ENCODE measurements around the gene PLAC8L1.
A peak's percentile ranks its signal among the peaks of the same experiment; 100 is the strongest.
"Not testable (repeated sequence)": the region's sequence is repeated elsewhere in the genome, so short reads cannot be mapped to it uniquely, and the experiment has no call there.

The PLAC8L1 gene, protein sequence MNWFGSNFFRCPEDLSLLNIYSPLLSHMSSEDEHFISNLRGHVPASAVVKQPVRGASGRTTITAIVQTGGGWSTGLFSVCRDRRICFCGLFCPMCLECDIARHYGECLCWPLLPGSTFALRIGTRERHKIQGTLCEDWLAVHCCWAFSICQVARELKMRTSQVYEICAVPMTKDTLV

DNA sequence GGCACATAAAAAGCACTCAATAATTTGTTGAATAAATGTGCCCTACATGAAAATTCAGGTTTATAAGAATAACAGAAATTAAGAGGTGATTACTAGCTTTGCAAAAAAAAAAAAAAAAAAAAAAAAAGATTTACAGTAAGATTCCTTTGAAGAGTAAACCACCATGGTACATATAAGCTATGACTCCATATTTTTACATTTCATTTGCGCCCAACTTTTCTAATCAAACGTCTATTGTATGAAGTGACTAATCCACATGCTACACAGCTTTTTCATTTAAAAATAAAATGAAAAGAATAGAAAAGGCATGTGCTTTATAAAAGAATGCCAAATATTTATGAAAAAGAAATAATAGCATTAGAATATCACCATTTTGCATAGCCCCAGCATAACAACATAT lies at the start of gene PLAC8L1:
TSS of gene PLAC8L1 (minus strand) at position 101 of the 400 bp plus-strand sequence. CDS start 1,266 bp downstream, outside the sequence.
- DNase-seq (ENCODE audit: low read depth, low spot score), result no peak

DNA sequence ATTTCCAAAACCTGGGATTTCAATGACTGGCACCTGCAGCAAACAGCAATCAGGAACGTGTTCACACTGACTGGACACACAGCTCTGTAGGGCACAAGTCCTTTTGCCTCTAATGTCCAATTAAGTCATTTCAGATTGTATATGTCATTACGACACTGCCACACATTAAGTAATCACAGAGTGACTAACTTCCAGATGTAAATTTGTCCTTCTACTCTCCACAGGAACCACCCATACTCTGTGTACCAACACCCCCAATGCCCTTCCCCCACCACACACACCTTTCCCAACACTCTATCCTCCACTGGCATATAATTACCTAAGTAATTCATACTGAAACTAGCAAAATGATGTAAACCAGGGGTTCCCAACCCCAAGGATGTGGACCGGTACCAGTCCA lies 46.6 kb upstream of the PLAC8L1 start:
- DNase-seq (ENCODE audit: low read depth, low spot score), result no peak

DNA sequence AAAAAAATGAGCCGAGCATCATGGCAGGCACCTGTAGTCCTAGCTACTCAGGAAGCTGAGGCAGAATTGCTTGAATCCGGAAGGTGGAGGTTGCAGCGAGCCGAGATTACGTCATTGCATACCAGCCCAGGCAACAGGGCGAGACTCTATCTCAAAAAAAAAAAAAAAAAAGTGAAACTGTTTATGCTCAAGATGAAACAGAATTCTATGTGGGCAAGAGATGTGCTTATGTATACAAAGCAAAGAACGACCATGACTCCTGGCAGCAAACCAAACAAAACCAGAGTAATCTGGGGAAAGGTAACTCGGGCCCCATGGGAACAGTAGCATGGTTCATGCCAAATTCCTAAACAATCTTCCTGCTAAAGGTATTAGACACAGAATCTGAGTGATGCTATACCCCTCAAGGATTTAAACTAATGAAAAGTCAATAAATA lies 32.6 kb upstream of the PLAC8L1 start:
- peak; percentile 12 for DNase-seq (ENCODE audit: low read depth, low spot score)

DNA sequence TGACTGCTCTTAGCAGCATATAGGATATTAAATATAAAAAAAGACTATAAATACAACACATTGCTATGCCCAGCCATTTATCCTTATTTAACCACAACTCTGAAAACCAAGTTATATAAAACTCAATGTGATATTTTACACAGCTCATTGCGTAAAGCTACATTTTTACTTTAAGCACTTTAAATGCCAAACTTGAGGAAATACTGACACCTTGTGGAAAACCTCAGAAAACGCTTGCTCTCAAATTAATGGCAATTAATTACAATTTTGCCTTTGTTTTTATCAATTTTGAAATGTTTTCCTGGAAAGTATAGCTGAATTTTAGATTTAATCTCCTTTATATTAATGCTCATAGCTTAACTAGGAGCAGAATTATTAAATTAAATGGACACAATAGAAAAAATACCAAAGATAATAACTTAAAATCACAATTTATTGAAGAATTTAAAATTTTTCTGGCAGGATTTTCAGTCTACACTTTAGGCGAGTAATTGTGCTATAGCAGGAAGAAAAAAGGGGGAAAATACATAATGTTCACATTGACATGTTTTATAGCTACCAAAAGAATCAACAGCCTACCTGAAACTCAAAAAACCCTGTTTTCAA lies 25.2 kb upstream of the PLAC8L1 start:
- DNase-seq (ENCODE audit: low read depth, low spot score), result no peak

DNA sequence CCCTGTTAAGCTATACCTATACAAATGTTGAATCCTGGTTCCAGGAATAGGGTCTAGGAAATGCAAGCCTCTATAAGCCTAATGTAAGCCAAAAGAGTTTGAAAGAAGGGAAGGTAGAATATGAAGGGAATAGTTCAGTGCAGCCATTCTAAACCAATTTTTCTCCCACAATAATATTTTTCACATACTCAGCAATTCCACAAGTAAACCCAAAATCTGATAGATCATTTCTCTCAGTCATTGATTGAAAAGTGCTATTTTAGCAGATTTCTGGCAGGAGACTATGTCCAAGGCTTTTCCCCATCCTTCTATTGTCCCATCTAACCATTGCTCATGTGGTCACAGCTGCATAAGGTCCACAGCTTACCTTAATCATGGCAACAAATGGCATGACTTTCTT lies 20.7 kb upstream of the PLAC8L1 start:
- DNase-seq (ENCODE audit: low read depth, low spot score), result no peak

DNA sequence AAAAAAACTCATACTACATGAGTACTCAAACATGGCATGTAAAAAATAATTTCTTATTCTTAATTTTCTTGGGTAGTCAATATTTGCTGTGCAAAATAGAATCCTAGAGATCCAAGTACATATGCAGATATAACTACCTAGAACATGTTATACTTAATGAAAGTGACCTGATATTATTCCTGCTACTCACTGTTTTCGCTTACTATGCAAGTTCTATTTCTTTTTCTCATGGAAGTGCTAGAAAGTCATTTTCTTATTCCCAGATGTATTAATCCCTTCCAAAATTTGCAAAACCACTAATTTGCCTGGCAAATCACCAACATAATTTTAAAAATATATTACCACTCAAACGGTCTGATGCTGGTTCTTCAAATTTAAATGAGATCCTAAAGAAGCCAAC lies 19.2 kb upstream of the PLAC8L1 start:
- DNase-seq (ENCODE audit: low read depth, low spot score), result no peak

DNA sequence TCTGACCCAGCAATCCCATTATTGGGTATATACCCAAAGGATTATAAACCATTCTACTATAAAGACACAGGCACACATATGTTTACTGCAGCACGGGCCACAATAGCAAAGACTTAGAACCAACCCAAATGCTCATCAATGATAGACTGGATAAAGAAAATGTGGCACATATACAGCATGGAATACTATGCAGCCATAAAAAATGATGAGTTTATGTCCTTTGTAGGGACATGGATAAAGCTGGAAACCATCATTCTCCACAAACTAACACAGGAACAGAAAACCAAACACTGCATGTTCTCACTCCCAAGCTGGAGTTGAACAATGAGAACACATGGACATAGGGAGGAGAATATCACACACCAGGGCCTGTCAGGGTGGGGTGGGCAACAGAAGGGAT lies 16.1 kb upstream of the PLAC8L1 start:
- not testable (repeated sequence) for DNase-seq (ENCODE audit: low read depth, low spot score)

DNA sequence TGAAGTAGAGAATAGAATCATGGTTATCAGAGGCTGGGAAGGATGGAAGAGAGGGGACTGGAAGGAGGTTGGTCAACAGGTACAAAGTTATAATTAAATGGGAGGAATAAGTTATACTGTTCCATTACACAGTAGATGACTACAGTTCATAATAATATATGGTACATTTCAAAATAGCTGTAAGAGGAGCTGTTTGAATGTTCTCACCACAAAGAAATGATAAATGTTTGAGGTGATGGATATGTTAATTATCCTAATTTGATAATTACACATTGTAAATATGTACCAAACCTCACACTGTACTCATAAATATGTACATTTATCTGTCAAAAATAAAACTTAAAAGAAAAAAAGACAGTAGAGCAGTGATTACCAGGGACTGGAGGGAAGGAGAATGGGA lies 12.9 kb upstream of the PLAC8L1 start:
- DNase-seq (ENCODE audit: low read depth, low spot score), result no peak

DNA sequence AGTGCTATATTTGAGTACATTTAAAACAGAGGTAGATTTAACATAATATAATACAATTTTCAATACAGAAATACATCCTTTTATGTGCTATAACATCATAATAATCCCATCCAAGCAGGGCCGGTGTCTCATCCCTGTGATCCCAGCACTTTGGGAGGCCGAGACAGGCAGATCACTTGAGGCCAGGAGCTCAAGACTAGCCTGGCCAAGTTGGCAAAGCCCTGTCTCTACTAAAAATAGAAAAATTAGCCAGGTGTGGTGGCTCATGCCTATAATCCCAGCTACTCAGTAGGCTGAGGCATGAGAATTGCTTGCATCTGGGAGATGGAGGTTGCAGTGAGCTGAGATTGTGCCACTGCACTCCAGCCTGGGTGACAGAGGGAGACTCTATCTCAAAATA lies 11.8 kb upstream of the PLAC8L1 start:
- not testable (repeated sequence) for DNase-seq (ENCODE audit: low read depth, low spot score)

DNA sequence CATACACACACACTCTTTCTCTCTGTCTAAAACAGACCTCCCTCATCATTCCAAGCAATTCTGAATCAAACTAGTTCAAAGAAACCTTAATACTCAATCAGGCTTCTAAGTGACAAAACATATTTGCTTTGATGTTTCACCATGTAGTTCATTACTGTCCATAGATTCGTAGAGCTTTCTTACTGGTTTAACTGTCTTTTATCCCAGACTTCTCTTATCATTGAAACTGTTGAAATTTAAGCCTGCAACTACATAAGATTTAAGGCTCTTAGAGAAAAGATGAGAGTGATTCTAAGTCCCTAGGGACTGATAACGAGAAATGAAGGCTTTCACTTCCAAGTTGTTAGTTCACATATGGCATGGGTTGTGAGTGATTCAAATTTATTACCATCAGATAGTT lies 11.0 kb upstream of the PLAC8L1 start:
- DNase-seq (ENCODE audit: low read depth, low spot score), result no peak

DNA sequence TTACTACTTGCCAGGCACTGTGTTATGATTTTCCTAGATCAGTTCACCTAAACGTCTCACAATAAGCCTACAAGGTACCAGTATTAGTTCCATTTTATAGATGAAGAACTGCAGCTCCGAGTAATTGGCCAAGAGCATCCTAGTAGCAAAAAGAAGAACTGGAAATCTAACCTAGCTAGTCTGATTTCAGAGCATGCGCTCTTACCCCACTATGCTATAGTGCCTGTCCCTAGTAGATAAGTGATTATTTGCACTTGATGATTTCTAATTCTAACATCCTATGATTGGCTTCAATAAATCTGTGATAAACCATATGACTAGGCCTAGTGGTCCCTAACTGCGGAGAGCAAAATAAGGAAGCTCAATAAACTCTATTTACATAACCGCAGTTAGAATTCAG lies 7.1 kb upstream of the PLAC8L1 start:
- no peak for DNase-seq (ENCODE audit: low read depth, low spot score)

DNA sequence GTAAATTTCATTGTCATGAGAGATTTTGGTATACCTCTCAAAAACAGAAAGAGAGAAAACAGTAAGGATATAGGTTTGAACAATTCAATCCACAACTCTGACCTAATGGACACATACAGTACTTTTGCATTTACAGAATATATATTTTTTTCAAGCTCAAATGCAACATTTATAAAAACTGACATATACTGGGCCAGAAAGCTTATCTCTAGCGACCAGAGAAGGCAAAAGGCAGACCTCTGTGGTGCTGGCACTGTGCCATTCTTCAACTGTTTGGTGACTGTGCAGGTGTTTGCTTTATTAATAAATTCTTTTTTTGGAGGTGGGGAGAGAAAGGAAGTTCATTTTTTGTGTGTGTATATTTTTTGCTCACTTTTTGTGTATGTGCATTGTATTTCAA lies 6.0 kb upstream of the PLAC8L1 start:
- no peak for DNase-seq (ENCODE audit: low read depth, low spot score)

DNA sequence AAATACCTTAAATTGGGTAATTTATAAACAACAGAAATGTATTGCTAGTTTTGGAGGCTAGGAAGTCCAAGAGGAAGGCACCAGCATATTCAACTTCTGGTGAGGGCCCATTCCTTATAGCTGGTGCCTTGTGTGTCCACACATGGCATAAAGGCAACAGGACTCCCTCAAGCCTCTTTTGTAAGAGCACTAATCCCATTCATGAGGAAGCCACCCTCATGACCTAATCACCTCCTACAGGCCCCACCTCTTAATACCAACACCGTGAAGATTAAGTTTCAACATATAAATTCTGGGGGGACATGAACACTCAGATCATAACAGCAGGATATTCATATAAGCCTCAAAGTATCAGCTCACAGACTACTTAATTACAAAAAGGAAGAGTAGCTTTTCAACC lies 4.0 kb upstream of the PLAC8L1 start:
- DNase-seq (ENCODE audit: low read depth, low spot score), result no peak

DNA sequence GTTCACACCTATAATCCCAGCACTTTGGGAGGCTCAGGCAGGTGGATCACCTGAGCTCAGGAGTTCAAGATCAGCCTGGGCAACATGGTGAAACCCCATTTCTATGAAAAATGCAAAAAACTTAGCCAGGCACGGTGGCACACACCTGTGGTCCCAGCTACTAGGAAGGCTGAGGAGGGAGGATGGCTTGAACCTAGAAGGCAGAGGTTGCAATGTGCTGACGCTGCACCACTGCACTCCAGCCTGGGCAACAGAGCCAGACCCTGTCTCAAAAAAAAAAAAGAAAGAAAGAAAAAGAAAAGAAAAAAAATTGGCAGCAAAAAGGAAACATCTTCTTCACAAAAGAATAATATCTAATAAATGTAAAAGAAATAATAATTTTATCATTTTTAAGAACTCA lies 3.5 kb upstream of the PLAC8L1 start:
- not testable (repeated sequence) for DNase-seq (ENCODE audit: low read depth, low spot score)

DNA sequence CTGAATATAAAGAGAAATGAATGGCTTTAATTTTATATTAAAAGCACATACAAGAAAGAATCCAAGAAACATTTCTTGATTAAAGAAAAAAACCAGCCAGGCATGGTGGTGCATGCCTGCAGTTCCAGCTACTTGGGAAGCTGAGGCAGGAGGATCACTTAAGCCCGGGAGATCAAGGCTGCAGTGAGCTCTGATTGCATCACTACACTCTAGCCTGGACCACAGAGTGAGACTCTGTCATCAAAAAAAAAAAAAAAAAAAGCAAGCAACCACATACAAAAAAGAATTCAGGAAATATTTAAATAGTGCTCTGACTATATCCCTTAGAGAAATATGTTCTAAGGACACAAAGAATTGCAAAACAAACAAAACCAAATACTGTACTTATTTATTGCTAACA lies 2.5 kb upstream of the PLAC8L1 start:
- DNase-seq (ENCODE audit: low read depth, low spot score), result no peak

DNA sequence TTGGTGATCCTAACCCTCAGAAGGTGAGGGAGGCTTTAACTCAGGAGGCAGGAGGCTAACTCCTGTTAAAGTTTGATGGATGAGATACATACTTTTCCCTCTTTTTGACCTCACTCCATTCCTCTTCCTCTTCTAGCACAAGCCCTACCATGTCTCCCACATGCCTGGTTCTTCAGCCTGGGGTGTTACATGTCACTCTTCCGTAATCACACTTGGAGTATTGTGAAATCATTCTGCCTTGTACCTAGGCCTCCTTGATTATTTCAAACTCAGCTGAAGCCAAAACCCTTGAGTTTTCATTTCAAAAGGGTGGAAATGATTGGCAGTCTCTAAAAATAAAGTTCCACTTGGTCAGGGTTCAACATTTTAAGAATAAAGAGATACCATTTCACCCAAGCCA lies 1.8 kb downstream of the PLAC8L1 start:
- no peak for DNase-seq (ENCODE audit: low read depth, low spot score)

DNA sequence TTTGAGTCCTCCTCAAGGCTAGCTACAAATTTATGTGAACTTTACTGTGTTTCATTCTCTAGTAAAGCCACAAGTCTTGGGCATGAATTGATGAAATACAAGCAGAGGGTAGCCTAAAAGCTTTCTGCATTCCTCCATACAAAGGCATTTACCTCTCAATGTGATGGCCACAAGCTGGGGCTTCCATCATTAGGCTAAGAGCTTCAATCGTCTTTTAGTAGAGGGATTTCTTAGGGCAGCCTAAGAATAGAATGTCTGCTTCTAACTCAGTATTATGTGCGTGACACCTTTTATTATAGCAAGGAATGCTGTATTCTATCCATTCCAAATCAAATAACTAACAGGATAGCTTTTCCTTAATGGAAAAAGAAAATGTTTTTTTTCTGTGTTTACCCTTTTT lies 3.7 kb downstream of the PLAC8L1 start:
- no peak for DNase-seq (ENCODE audit: low read depth, low spot score)

DNA sequence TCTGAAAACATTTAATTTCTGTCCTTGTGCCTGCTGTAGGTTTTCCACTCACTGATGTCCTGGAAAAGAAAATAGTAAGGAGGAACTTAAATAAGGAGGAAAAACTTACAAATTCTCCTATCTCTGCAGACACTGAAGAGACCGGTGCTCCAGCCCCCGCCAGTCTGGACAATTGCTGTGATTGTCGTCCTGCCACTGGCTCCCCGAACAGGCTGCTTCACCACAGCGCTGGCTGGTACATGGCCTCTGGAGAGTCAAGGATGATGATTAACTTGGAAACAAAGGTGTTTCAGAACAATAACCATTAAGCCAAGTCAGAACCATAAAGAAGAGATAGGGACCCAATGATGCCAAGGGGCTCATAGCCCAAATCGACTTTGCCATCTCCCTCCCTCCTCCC lies 7.3 kb downstream of the PLAC8L1 start:
- DNase-seq (ENCODE audit: low read depth, low spot score), result no peak

DNA sequence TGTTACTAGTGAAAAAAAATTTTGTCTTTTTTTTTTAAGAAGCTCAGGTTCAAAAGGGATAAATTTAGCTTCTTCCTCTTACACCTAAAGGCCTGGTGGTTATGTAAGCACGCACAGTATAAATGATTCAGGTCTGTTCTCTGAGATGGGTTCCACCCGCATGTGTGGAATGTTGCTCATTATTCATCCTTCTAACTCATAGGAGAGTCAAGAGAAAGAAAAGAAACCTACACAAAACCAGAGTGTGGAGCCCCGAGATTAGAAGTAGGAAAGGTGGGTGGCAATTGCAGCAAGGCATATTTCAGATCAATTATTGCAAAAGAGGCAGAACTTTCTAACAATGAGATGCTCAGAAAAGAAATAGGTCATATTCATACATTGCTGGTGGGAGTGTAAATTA lies 13.5 kb downstream of the PLAC8L1 start:
- DNase-seq (ENCODE audit: low read depth, low spot score), result no peak

DNA sequence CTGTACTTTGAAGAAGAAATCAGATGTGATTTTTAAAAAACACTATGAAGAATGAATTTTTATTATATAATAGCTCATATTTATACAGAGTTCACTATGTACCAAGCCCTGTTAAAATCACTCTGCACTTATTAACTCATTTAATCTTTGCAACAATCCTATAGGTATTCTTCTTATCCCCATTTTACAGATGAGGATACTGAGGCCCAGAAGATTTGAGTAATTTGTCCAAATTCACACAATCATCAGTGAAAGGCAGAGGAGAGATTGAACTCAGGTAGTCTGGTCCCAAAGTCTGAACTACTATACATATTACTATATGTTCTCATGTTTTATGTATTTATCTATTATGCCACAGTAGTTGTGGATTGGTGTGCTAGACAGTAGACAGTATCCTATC lies 16.1 kb downstream of the PLAC8L1 start:
- DNase-seq (ENCODE audit: low read depth, low spot score), result no peak

DNA sequence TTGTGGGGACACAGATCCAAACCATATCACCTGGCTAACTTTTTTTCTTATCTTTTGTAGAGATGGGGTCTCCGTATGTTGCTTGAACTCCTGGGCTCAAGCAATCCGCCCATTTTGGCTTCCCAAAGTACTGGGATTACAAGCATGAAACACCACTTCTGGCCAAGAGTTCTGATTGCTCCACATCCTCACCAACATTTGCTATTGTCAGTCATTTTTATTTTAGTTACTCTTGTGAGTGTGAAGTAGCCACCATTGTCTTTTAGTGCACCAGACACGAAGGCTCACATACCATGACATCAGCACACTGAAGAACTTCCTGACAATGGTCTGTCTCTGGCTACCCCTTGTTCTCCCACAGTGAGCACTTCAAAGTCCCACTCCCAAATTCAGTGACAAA lies 17.3 kb downstream of the PLAC8L1 start:
- no peak for DNase-seq (ENCODE audit: low read depth, low spot score)

DNA sequence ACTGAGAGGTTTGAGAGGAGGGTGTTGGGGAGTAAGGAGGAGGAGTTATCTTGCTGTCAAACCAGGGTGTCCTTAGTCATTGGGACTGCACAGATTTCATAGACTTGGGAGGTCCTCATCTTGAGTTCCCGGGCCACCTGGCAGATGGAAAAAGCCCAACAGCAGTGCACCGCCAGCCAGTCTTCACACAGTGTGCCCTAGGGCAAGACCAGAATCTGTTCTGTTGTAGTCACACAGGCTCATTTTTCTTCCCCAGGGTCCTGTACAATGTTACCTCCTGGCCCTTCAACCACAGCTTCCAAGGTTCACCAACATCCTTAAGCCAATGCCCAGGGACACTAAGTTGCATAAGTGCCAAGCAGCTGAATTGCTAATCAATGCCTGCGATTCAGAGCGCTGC lies 21.0 kb downstream of the PLAC8L1 start:
- no peak for DNase-seq (ENCODE audit: low read depth, low spot score)

DNA sequence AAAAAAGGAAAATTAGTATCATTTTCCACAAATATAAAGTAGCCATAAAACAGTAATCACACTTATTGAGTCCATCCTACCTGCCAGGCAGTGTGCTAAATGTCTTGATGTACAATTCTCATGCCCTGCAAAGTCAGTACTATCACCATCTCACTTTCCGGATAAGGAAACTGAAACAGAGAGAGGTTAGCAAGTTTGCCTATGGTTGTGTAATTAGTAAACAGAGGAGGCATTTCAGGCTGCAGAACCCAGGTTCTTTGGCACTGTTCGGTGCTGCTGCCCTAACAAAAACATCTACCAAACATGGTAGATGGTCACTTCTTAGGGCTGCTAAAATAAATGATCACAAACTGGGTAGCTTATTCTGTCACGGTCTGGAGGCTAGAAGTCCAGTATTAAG lies 22.6 kb downstream of the PLAC8L1 start:
- no peak for DNase-seq (ENCODE audit: low read depth, low spot score)

DNA sequence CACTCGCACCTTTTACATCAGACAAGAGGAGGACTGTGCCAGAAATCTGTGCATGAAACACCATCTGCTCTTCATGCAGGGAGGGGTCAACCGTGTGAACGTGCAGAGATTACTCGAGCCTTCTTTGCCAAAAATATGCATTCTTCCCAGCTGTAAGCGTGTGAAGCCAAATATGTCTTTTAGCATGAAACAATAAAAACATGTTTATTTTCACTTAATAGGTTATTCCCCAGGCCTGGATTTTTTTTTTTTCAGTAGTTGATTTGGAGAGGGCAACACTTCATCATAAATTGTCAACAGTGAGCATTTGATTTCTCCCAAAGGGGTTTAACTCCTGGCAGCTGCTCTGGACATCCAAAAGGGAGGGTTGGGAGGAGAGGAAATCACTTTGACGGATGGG lies 23.8 kb downstream of the PLAC8L1 start:
- DNase-seq (ENCODE audit: low read depth, low spot score), result no peak
